RPMI7951 (cell line): ENCODE data around the gene NUPR2. TPM values are rescaled to one million over a fixed set of nuclear protein-coding genes. Genes with fewer than 3 reads are reported as not detected.
A peak's percentile ranks its signal among the peaks of the same experiment; 100 is the strongest.
"Not testable (repeated sequence)": the region's sequence is repeated elsewhere in the genome, so short reads cannot be mapped to it uniquely, and the experiment has no call there.

ENCODE experiments used
- DNase-seq: peaks from one replicate; pipeline ENCODE4 v3.0.0-alpha.2; 2012; ENCODE audit warnings: low read depth
- total RNA-seq: library from RNA; depleted of rRNA; stranded (reverse); fragments of >200 nt; shearing (Covaris generic); gene quantifications from 2 replicates; pipeline ENCODE4 v1.2.3, GENCODE V29; 2014; rRNA removed

The NUPR2 gene
- total RNA-seq, 1 experiment from 2014 or later, result not detected

DNA sequence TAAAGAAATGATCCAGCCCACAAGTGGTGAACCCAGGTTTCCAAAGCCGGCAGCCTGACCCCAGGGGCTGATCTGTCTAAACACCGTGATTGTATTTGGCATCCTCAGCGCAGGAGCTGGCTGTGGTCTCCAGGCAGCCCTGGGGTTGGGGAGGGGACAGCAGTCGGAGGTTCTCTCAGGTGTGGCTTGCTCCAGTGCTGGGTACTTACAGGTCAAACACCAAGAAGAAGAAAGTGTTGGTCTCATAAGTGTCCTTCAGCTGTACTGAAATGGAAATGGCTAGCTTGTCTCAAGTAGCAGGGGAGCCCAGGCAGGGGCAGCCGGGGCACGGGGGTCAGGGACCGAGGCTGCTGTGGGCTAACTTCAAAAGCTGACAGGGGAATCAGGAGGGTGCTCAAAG, 29.5 kb downstream of the NUPR2 start:
- DNase-seq, result no peak

DNA sequence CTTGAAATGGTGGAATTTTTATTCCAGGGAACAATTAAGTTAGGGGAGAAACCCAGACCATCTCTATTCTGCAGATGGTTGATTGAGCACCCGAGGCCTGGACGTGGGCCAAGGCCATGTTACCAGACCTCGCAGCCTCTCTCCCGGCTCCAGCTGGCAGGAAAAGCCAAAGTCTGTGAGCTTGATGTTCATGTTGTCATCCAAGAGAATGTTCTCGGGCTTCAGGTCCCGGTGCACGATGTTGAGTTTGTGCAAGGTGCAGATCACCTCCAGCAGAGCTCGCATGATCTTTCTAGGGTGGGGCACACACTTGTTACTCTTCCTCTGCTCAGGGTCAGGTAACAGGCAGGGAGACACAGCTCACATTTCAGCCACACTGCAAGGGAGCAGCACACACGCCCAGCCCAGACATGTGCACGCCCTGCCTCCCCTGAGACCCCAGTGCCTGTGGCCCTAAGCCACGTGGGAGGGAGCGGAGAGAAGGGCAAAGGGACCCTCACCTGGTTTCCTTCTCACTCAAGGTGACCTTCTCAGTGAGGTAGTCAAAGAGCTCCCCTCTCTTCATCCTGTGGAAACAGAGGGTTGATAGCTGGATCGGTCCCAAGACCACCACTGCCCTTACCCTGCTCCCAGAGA, 32.9 kb downstream of the NUPR2 start:
- DNase-seq, result peak; percentile 26

DNA sequence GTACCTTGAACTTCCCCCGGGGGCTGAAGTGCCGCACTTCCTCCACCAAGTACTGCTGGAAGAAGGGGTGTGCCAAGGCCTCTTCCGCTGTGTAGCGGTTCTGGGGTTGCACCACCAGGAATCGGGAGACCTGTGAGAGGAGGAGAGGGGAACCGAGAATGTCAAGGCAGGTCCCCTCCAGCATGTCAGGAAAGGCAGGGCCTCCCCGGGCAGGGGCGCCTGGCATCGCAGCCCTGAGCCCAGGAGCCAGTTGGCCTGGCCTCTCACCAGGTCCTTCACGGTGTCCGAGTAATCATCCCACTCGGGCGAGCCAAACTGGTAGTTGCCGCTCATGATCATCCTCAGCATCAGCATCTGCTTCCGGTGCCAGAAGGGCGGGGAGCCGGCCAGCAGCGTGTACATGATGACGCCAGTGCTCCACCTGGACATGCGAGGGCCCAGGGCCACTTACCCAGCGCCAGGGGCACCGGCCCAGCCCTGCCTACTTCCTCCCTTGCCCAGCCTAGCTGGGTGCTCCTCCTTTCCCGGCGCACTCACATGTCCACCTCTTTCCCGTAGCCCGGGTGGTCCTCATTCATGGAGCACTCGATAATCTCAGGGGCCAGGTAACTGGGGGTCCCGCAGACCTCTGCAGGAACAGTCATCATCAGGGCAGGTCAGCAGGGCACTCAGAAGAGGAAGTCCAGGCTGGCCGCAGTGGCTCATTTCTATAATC, 34.4 kb downstream of the NUPR2 start:
- no peak for DNase-seq

DNA sequence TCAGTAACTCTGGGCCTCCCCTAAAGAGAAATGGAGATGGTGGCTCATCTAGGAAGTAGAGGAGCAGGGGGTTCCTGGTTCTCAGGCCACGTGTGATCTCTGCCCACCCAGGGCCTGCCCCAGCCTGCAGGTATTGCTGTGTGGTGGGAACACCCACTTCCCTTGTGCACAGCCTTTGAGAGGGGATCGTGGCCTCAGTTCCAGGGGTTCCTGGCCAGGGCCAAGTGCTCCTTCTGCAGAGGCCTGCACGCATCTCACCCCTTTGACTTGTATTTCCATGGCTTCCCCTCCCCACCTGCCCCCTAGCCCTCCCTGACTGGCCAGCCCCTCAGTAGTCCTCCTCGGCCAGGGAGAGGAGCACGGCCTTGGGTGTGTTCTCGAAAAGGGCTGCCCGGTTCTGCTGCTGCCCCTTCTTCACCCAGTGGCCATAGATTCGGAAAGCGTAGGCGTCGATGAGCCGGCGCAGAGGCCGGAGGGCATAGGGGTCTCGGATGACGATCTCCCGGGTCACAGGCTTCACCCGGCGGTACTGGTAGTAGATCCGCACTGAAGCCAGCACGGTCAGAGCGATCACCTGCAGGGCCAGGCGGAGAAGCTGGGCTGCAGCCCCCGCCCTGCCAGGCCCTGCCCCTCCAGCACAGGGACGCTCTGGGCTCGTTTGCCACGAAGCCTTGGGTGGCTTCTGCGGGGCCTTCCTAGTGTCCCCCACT, 35.3 kb downstream of the NUPR2 start:
- DNase-seq, result not testable (repeated sequence)

DNA sequence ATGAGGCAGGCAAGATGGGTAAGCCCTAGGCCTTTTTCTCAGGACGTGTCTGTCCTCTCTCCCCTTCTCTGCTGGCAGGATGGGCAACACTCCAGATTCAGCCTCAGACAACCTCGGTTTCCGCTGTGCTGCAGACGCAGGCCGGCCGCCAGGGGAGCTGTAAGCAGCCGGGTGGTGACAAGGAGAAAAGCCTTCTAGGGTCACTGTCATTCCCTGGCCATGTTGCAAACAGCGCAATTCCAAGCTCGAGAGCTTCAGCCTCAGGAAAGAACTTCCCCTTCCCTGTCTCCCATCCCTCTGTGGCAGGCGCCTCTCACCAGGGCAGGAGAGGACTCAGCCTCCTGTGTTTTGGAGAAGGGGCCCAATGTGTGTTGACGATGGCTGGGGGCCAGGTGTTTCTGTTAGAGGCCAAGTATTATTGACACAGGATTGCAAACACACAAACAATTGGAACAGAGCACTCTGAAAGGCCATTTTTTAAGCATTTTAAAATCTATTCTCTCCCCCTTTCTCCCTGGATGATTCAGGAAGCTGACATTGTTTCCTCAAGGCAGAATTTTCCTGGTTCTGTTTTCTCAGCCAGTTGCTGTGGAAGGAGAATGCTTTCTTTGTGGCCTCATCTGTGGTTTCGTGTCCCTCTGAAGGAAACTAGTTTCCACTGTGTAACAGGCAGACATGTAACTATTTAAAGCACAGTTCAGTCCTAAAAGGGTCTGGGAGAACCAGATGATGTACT, 36.6 kb downstream of the NUPR2 start:
- DNase-seq, result peak; percentile 80

DNA sequence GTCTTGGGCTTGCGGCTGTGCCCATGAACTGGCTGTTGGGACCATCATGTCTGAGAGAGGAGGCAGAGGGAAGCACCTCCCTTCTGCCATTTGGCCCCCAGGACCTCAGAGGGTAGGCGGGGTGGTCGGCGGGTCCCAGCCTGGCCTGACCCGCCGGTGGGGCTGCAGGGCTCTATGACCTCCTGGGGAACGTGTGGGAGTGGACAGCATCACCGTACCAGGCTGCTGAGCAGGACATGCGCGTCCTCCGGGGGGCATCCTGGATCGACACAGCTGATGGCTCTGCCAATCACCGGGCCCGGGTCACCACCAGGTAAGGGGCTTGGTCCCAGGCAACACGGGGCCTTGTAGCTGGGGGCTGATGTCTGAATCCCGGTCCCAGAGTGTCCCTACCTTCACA, 38.0 kb downstream of the NUPR2 start:
- DNase-seq, result no peak

DNA sequence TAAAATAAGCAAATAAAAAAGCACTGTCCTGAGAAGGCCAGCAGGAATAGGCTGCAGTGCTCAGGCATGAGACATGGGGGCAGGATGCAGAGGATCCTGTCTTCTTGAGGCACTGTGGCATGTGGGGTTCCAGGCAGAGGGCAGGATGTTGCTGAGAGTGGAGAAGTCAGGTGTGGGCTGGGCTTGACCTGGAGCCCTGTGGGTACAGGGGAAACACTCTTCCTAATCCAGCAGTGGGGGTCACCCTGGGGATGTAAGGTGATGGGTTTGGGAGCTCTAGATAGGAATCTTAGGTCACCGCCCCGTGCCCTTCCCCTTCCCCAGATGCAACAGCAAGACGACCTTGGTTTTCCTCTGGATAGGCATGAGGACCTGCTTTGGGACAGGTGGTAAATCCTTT, 38.5 kb downstream of the NUPR2 start:
- DNase-seq, result no peak

DNA sequence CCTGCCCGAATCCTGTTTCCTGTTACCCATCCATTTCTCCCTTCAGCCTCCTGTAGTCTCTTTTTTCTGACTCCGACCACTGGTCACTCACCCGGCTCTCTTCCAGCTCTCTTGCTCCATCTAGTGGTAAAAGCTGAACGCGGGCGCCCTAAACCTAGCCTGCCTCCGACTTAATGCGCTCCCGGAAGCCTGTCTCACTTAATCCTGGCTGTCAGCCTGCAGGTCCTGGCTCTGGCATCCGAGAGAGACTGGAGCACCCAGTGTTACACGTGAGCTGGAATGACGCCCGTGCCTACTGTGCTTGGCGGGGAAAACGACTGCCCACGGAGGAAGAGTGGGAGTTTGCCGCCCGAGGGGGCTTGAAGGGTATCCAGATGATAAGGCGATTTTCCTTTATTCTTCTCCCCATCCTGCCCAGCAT, 41.8 kb downstream of the NUPR2 start:
- DNase-seq, result peak; percentile 82

DNA sequence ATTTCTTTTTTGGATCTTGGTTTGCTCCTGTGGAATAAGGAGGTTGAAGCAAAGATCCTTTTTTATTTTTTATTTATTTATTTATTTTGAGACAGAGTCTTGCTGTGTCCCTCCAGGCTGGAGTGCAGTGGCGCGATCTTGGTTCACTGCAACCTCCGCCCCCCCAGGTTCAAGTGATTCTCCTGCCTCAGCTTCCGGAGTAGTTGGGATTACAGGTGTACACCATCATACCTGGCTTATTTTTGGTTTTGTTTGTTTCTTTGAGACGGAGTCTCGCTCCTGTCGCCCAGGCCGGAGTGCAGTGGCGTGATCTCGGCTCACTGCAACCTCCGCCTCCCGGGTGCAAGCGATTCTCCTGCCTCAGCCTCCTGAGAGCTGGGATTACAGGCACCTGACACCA, 49.8 kb downstream of the NUPR2 start:
- DNase-seq, result not testable (repeated sequence)

Other genes with a start within 250 kb of the NUPR2 start
- gene ZNF713, start 229.0 kb downstream of the NUPR2 start, total RNA-seq, result 2.0 and 2.4 TPM in 2 replicates
- 29.7 and 29.9 TPM in 2 replicates for gene MRPS17, start 164.5 kb downstream of the NUPR2 start, total RNA-seq
- gene NIPSNAP2, start 151.8 kb downstream of the NUPR2 start, total RNA-seq, result 66.2 and 76.7 TPM in 2 replicates
- gene PSPH, start 65.0 kb downstream of the NUPR2 start, total RNA-seq, result 82.3 and 98.0 TPM in 2 replicates
- gene CCT6A, start 64.7 kb downstream of the NUPR2 start, total RNA-seq, result 372 and 490 TPM in 2 replicates
- gene SUMF2, start 52.1 kb downstream of the NUPR2 start, total RNA-seq, result 107 and 119 TPM in 2 replicates
- gene PHKG1, start 23.5 kb downstream of the NUPR2 start, total RNA-seq, result 0.39 and 0.96 TPM in 2 replicates
- 948 and 1,255 TPM in 2 replicates for gene CHCHD2, start 9.9 kb downstream of the NUPR2 start, total RNA-seq